ENCODE data around the gene TMUB1. TPM values are rescaled to one million over a fixed set of nuclear protein-coding genes. Genes with fewer than 3 reads are reported as not detected.
A peak's percentile ranks its signal among the peaks of the same experiment; 100 is the strongest.

TMUB1 gene
- total and polyA plus RNA-seq, 9 of the 15 experiments (the other 6 are each of a cell fraction or from before 2014, with no cell fraction given) = 0.14 to 241 (median 74.1) TPM

DNA sequence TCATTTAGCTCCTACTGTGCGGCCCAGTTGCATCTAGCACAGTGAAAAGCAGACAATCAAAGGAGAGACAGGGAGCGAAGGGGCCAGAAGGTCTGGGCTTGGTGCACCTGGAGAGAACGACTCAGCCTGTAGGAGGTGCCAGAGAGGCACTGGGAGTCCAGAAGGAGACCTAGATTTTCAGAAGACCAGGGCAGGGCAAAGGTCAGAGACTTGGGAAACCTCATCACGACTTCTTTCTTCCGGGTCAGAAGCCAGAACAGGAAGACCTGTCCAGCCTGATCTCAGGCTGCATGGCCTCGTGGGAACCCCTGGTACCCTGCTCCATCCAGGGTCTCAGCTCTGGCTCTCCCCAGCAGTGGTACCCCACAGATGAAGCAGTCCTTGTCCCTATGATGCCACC is 8.1 kb upstream of the TMUB1 start (continued):
- TF ChIP-seq HDAC1 (IDR thresholded peaks at IDR 0.05) = no peak
- no peak for TF ChIP-seq ATF3 (IDR thresholded peaks at IDR 0.05)
- TF ChIP-seq ATF3 (CRISPR knock-in tag; conservative IDR thresholded peaks at IDR 0.05) = no peak
- TF ChIP-seq MECOM (CRISPR knock-in tag; IDR thresholded peaks at IDR 0.05) = no peak
- no peak; the same call in 1 of the 2 replicates for TF ChIP-seq KLF16 (IDR thresholded peaks at IDR 0.05)
- no peak for TF ChIP-seq CBX1 (IDR thresholded peaks at IDR 0.05; ENCODE audit: low read depth)
- no peak for TF ChIP-seq NBN (IDR thresholded peaks at IDR 0.05; ENCODE audit: low read depth)
- TF ChIP-seq ZBTB33 (CRISPR knock-in tag; IDR thresholded peaks at IDR 0.05) = 0 out of 2 replicates have a peak, but pooled peaks have one; percentile 14
- TF ChIP-seq NR1H2 (CRISPR knock-in tag; IDR thresholded peaks at IDR 0.05) = no peak

DNA sequence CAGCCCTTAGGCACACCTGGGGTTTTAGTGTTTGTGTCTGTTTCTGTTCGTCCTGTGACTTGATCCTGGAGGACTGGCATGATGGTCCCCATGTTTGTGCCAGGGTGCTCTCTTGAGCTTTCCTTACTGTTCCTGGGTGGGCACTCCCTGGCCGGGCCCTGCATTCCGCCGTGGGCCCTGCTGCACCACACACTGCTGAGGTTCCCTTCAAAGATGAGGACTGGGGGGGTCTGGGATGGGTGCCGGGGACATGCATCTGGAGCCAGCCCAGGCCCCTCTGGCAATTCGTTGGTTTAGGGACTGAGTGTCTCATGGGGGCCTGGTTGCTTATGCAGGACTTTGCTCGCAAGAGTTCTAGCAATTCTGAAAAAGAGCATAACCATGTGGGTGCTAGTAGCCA is 7.7 kb upstream of the TMUB1 start:
- FAIRE-seq (no peak), DNase-seq (ENCODE audit: extremely low read depth in 1 of 4, low spot score in 3 of 4) (no peak)
- 91% methylated on average over 7 of the region's 7 CpGs for WGBS (ENCODE audit: insufficient coverage, low coverage, missing lambda C conversion rate)

More for the DNA sequence above, 7.7 kb upstream of the TMUB1 start:
- Histone ChIP-seq H3K27ac (ENCODE audit: extremely low read depth, low read depth, low read length) (no peak overlapping the region), H3K36me3 (ENCODE audit: control insufficient read depth, insufficient read depth, low read length) (peaks cover 77% of the 10 kb centered on the region; the same call in 2 of the 3 replicates), H3K9me1 (ENCODE audit: control insufficient read depth, insufficient read depth, low read length) (peaks cover 9% of the 10 kb centered on the region), H3K4me3 (no peak overlapping the region), H3K9me3 (replicated peaks; ENCODE audit: control insufficient read depth, insufficient read depth, low read depth, low read length) (no peaks in the 10 kb centered on the region), H3K9ac (ENCODE audit: insufficient read depth in 1 of 2, low read depth in 2 of 2, low read length in 2 of 2) (peak overlapping the region in 1 of 2 experiments; percentile 61; a peak in 1 of 4 replicates), H3K4me1 (replicated peaks in 1 of 2; ENCODE audit: control insufficient read depth in 2 of 2, insufficient read depth in 2 of 2, low read length in 2 of 2) (peaks cover 21 to 51% of the 10 kb centered on the region in 2 experiments), H4K20me1 (replicated peaks; ENCODE audit: control insufficient read depth, insufficient read depth, low read length) (peaks cover 58% of the 10 kb centered on the region), H3K27me3 (ENCODE audit: control insufficient read depth in 2 of 2, insufficient read depth in 2 of 2, low read length in 2 of 2) (no peaks in the 10 kb centered on the region), H3K79me2 (ENCODE audit: control insufficient read depth, insufficient read depth, low read length) (peaks cover 93% of the 10 kb centered on the region), H2AFZ (ENCODE audit: low read depth, low read length) (no peak overlapping the region), H3K4me2 (ENCODE audit: insufficient read depth, low read length) (no peak overlapping the region)
- in situ Hi-C loops (cut with MboI) = no loop called here
- TF ChIP-seq CBX8 (IDR thresholded peaks at IDR 0.05; ENCODE audit: borderline replicate concordance, extremely low read depth, low read depth, low read length, poor library complexity, severe bottlenecking) (no peak), ZNF408 (CRISPR knock-in tag; IDR thresholded peaks at IDR 0.05; ENCODE audit: low read depth) (no peak), ZFP36 (IDR thresholded peaks at IDR 0.05; ENCODE audit: low read depth, low read length, partially characterized antibody) (no peak), KLF1 (tag; IDR thresholded peaks at IDR 0.05) (no peak), POLR2G (IDR thresholded peaks at IDR 0.05; ENCODE audit: low read depth, low read length) (peak; percentile 51), ETV6 (IDR thresholded peaks at IDR 0.05; ENCODE audit: borderline replicate concordance in 1 of 2, low read depth in 2 of 2, low read length in 1 of 2) (no peak), ETV6 (CRISPR knock-in tag; IDR thresholded peaks at IDR 0.05; ENCODE audit: borderline replicate concordance) (no peak), ZNF354B (CRISPR knock-in tag; IDR thresholded peaks at IDR 0.05) (no peak), RBFOX2 (IDR thresholded peaks at IDR 0.05; ENCODE audit: low read depth, low read length) (peak; percentile 43; the same call in 1 of the 2 replicates)
- no TSS peak for BruUV-seq (replicated peaks)
- ChIA-PET POLR2A (interaction anchor here (0.9 to 1.7 kb wide), 2 partner anchors 11 to 13 kb away, joined by 4 to 7 read pairs; no protein-coding TSS in a partner anchor), CTCF (ENCODE audit: low intra/inter-chr PET ratio) (interaction anchor here (2.2 kb wide), 1 partner anchor 20 kb away, joined by 7 read pairs; no protein-coding TSS in a partner anchor)
- intact Hi-C loops (cut with micrococcal nuclease) = loop anchor here (2.0 to 10.0 kb wide), 2 partner anchors 18 to 306 kb away; no protein-coding TSS in a partner anchor
- ATAC-seq = no peak

Data from K562 (cell line).